ENCODE data around the gene MAU2.

MAU2 gene

DNA sequence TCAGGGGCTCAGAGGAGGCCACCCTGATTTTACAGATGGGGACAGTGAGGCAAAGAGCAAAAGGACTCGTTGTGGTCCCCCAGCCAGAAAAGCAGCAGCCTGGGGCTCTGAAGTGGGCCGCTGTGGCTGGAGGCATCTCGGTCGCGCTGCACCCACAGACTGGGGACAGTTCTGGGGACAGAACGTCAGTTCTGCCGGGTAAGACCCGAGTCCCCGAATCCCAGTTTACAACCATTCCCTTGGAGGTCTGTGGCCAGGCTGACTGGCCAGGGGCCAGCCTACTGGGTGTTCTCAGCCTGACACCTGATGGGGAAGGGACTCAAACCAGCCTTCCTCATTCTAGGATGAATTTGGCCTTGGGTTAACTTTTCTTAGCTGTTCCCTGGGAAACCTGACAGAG is 14.4 kb upstream of the MAU2 start:
- DNase-seq: no peak

DNA sequence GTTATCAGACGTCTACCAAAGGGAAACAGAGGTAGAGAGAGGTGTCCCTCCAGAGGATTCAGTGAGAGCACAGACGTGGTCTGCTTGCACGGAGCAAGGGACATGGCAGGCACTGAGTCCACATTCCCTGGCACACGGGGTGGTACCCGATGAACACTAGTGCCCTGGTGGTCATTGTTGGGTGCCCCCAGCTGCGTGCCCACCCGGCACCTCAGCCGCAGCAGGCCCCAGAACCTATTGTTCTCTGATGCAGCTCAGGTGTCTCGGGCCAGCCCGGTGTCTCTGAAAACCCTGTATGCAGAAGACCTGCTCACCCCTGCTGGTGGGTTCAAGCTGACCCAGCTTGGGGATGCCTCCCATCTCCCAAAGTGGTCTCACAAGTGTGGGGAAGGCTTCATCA is 12.3 kb upstream of the MAU2 start:
- no peak for DNase-seq

DNA sequence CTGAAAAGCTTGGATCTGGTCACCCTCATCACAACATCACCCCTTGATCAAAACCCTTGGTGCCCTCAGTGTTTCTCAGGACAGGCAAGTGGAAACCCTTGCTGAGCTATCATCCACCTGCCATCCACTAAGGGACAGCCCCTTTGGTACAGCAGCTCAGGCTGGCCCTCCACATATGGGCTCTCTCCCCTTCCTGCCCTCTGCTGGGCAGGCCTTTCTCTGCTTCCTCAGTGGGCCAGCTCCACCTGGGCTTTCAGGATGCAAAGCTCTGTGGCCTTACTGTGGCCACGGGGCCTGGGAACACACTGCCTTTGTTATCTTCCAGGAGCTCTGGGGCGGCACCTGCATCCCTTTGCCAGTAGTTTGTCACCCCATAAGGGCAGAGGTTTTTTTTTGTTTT is 5.2 kb upstream of the MAU2 start:
- peak; percentile 39 for DNase-seq

DNA sequence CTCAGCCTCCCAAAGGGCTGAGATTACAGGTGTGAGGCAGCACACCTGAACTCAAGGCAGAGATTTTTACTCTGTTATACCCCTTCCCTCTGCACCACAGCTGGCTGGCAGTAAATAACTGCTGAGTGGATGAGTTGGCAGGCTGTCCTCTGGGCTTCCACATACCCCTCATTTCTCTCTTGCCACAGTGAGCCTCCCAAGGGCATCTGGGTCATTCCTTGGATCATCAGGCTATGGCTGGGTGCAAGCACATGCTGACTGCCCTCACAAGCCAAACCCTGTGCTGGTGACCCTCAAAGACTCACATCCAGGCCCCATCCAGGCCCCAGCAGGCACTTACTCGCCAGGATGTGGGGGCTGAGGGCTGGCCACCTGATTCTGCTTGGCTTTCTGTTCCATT is 4.5 kb upstream of the MAU2 start:
- DNase-seq: no peak

DNA sequence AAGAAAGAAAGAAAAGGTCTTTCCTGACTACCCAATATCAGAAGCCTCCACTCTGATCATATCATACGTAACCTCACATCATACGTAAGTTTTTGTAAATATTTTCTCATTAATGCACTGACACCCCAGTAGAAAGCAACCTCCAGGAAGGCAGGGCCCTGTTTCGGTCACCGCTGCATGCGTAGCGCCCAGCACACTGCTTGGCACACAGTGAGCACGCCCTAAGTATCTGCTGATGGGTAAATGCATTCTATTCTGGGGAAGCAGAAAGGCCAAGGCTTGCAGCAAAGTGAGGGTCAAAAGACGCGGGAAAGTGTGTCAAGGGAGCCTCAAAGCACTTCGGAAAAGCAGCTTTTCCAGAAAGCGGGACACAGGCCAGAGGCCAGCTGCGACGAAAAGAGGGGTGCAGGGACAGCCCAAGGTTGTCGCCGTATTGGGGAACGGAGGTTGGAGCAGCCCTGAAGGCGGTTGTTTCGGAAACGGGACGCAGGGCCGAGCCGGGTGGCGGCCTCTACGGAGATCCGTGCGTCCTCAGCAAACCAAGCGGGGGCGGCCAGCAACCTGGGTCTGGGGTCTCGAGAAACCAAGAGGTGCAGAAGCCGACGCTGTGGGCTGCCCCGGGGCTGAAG is 783 bp upstream of the MAU2 start:
- DNase-seq: peak; percentile 55

DNA sequence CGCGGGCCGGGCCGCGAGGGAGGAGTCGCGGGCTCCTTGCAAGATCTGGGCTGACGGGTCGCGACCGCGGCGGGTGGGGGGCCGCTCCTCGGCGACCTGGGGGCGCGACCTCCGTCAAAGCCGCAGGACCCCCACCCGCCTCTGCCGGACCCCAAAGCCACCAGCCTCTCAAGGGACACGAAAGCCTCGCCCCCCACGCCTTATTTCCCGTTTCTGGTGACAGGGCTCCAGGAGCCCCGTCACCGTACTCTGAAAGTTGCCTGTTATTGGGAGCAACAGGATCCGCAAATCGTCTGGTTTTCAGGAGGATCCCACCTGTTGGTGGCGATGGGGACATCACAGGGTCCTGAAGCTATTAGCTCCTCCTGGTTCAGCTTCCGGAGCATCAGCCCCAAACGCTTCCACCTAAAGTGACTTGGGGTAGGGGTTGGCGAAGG is 530 bp downstream of the MAU2 start:
- peak; percentile 61 for DNase-seq

DNA sequence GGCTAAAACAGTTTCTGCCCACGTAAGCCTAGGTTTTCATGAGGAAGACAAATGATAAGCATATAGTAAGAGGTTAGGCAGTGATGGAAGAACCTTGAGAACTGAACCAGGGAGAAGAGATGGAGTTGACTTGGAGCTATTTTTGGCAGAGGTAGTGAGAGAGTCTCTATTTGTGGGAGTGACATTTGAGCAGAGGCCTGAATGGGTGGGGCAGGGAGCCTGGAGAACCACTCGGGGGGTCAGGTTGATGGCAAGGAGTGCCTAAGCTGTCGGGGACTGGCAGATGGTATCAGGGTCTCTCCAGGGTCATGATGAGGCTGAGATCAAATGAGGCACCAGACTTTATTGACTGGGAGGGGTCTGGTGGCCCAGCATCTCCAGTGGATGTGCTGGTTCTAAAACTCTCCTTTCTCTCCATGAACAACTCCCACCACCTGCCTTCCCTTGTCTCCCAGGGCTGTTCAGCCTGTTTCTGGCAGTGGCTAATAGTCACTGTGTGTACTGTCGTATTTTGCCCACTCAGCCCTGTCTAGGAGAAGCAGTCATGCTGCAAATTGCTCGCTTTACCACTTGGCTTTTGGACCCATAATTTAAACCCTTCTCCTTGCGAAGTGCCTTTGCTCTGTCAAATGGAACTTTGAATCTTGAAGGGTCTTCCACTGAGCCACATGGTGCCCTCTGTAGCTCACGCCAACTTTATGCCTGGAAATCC is 3.6 kb downstream of the MAU2 start:
- DNase-seq: no peak

DNA sequence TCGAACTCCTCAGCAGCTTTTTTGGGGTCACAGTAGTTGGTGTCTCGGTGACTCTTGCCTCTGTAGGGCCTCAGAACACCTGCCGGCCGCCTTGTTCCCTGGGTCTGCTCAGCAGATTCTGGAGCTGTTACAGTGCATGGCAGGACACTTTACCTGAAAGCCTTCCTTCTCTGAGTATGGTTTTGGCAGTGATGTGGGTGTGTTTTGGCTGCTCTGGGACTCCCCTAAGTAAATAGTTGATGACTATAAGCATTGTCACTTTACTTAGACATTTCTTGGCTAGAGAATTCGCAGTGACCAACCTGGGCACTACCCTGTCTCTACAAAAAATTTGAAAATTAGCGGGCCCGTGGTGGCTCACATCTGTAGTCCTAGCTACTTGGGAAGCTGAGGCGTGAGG is 7.0 kb downstream of the MAU2 start:
- no peak for DNase-seq

DNA sequence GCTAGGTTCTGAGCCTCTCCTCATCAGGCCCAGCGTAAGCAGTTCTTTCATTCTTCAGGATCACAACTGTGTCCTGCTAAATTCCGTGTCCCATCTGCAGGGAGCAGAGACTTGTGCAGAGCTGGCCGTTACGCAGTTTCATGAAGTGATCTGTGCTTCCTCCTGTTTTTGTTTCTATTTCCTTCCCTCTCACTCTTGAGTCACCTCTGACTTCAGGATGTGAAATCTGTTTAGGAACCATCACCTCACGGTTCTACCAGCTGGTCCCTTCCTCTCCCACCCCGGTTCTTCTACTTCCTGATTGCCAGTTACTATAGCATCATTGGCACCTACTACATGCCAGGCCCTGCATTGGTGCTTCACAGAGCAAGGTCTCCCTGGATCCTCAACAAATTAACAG is 8.5 kb downstream of the MAU2 start:
- no peak for DNase-seq

DNA sequence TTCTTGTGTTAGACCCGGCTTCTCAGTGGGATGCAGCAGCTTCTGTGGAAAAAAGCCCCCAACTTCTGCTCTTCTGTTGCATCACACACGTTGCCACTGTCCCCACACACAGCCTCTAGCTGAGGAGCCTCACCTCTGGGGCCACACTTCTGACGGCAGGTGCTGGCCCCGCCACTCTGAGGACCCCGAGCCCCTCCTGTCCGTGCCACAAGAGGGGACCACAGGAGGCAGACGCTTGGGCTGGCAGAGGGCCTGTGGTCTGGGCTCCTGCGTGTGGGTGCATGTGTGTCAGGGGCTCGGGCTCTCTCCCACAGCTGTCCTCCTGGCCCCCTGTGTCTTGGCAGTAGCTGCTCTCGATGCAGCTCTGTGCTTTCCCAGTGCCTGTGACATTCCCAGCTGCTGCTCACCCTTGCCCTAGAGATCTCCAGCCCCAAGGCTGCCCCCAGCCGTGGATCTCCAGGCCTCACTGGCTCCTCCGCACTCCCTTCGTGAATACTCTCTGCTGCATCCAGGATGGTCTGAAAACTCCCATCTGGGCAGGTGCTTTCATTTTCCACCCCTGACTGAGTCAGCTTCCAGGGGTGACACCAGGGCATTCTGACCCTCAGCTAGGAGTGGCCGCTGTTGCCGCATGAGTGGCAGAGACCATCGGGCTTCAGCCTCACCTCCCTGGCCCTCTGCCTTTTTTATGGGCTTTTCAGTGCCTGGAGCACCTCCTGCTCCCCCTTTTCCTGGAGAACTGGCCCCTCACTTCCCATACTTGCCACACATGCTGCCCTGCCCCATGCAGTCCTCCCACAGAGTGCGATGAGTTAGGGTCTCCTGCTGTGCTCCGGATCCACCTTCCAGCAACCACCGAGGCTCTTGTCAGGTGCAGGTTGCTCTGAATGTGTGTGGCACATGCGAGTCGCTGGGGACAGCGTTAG is 13.7 kb downstream of the MAU2 start:
- no peak for DNase-seq

DNA sequence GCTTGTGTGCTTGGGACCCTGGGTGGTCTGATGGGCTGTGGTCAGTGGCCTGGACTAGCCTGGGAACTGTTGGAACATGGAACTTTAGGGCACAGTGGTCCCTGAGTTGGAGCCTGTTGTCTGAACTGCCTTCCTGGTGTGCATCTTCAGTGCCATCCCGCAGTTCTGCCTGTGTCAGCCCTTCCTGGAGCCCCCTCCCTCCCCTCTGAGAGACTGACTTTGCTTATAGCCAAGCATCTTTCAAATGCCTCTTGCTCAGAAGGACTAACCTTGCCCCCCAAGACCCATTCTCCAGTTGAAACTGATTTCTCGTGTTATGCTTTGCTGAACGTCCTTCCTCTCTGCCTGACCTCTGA is 14.3 kb downstream of the MAU2 start:
- no peak for DNase-seq

DNA sequence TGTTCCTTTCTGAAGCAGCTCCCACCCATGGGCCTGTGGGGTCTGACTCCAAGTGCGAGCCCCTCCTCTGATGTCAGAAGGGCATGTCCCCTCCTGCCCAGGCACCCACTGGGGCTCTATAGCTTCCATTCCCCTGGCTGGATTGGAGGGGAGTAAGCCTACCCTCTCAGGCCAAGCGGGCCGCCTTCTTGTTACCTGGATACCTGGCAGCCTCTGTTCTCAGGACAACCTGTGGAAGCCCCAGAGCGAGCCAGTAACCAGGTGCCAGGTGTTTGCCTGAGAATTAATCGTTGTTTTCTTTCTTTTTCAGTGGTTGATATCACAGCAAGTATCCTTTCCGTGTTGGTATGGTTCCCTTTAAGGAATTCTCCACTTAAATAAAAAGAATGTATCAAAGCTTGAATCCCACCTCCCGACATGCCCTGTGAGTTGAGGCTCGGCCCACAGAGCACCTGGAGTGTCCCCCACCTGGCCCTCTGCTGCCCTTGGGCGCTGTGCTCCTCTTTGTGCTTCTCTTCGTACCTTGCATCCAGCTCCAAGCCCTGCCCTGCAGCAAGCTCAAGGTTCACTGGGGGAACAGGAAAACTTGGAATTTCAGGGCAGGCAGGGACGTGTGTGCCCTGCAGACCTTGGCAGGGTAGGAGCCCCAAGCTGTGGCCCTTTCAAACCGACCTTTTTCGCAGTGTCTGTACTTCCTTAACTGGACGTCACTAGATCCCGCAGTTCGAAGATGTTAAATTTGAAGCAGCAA is 15.0 kb downstream of the MAU2 start:
- DNase-seq: no peak

DNA sequence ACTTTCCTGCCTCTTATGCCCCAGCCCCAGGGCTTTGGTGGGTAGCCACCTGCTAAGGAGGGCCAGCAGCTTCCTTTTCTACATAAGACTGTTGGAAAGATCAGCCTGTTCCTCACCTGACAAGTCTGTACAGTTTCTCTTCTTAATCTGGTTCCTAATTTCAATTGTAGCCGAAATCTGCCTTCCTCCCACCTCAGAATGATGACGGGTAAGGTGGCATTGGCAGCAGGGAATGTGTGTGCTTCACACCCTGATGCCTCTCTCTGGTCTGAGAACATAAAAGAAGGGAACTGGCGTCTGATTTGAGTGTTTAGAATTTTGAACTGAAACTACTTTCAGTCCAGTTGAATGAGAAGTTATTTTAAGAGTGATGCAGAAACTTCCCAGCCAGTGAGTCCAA is 16.0 kb downstream of the MAU2 start:
- no peak for DNase-seq

DNA sequence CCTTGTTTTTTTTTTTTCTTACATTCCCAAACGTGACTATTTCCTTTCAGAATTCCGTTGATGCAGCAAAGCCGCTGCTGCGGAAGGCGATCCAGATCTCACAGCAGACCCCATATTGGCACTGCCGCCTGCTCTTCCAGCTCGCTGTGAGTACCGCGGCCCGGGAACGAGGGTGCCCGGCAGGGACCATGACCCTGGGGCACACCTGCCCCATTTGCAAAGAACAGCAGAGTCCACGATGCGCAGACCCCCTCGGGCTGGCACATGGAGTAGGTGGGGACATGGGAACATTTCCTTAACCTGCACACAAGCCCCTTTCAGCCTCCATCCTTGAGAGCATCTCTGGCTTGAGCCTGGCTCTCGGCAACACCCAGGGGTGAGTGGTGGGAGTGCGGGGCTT is 16.5 kb downstream of the MAU2 start:
- no peak for DNase-seq

DNA sequence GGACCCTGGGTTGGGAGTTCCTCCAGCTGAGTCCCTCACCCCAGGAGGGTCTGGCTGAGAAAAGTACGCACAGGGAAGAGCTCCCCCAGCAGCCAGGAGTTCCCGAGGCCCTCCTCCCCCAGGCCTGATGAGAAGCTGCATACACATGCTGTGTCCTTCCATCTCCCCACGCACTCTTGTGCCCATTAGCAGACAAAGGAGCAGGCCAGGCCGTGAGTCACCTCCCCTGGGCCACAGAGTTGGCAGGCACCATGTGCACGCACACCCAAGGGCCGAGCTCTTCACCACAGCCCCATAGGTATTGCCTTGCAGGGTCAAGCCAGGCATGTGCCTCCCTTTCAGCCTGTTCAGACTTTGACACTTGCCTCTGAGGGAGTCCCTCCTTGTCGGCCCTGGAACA is 17.5 kb downstream of the MAU2 start:
- no peak for DNase-seq

DNA sequence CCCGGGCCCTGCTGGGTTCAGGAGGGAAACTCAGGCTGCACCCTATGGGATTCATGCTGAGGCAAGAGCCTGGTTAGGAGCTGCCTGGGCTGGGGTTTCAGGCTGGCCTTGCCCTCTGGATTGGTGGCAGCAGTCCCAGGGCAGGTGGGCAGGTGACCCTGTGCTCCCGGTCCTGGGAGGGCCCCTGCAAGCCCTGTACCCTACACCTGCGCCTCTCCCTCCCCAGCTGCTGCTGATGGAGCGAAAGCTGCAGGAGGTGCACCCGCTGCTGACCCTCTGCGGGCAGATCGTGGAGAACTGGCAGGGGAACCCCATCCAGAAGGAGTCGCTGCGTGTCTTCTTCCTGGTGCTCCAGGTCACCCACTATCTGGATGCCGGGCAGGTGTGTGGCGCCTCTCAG is 20.4 kb downstream of the MAU2 start:
- no peak for DNase-seq

DNA sequence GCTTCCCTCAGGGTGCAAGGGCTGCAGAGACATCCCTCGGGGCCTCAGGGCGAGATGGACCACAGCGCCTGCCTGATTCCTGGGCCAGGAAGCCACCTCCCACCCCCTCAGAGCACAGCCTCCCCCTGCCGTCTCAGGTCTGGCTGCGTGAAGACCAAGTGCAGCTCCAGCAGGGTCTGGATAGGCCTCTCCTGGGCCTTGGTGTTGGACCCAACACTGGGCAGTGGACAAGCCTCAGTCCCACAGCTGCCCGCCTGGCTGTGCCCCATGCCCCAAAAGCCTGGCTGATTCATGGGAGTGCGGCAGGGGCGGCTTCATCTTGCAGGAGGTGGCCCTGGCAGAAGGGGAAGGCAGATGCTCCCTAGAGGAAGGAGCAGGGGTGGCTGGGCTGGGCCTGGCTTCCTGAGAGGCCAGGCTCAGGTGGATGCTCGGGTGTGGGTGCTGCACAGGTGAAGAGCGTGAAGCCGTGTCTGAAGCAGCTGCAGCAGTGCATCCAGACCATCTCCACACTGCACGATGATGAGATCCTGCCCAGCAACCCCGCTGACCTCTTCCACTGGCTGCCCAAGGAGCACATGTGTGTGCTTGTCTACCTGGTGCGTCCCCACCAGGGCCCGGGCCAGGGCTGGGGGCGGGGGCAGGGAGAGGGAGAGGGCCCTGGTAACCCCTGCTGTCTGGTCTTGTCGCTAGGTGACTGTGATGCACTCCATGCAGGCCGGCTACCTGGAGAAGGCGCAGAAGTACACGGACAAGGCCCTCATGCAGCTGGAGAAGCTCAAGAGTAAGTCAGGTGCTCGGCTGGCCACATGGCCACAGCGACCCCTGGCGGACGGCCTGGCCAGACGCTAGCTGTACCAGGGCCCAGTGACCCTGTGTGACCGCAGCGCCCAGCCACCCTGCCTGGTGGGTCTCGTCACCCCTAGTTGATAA is 21.7 kb downstream of the MAU2 start:
- DNase-seq: peak; percentile 90

DNA sequence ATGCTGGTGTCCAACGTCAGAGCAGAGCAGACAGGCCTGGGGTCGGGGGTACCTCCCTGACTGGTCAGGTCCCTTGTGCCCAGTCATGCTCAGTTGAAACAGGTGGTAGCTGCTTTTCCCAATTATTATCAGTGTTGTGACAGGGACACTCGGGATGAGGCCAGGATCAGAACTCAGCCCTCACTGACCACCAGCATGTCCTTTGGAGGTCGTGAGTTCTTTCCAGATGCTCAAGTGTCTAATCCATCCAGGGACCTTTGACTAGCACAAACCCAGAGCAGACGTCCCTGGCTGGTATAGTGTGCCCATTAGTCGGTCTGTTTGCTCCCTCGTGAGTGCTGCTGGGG is 22.4 kb downstream of the MAU2 start:
- no peak for DNase-seq

DNA sequence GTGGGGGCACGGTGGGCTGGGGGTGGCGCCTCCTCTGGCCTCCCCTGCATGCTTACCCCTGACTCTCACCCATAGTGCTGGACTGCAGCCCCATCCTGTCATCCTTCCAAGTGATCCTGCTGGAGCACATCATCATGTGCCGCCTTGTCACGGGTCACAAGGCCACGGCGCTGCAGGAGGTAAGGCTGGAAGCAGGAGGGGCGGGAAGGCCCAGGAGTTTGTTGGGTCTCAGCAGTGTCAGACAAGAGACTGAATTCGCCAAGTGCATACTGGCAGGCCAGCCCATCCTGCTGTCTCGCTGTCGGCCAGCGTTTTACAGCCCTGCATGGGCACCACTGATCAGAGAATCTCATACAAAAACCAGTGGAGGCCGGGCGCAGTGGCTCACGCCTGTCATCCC is 23.1 kb downstream of the MAU2 start:
- DNase-seq: no peak

DNA sequence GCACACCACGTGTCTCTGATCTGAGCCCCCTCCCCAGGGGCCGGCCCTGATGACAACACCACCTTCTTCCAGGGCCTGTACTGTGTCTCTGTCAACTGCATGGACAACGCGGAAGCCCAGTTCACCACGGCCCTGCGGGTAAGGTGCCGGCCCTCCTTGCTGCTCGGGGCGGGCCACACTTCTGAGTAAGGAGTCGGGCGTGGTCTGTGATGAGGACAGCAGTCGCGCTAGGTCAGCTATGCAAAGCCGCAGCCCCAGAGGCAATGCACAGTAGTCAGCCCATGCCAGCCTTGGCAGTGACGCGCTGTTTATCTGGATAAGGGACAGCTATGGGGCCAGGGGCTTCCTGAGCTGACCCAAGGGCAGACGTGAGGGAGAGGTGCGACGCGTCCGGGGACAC is 24.6 kb downstream of the MAU2 start:
- DNase-seq: no peak

DNA sequence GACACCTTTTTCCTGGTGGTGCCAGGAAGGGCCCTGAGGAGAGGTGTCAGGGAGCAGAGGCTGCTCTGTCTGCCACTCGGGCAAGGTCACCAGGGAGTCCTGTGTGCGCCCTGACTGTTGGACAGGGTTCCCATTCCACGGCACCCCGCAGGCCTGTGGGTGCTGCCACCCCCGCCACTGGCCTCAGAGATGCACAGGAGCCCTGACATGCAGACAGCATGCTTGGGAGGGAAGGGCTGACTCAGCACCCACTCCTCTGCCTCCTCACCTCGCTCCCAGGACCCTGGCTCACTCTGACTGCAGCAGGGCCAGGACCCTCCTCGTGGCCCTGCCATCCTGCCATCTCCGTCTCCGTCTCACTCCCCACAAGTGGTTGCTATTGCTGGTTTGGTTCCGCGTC is 25.3 kb downstream of the MAU2 start:
- no peak for DNase-seq

DNA sequence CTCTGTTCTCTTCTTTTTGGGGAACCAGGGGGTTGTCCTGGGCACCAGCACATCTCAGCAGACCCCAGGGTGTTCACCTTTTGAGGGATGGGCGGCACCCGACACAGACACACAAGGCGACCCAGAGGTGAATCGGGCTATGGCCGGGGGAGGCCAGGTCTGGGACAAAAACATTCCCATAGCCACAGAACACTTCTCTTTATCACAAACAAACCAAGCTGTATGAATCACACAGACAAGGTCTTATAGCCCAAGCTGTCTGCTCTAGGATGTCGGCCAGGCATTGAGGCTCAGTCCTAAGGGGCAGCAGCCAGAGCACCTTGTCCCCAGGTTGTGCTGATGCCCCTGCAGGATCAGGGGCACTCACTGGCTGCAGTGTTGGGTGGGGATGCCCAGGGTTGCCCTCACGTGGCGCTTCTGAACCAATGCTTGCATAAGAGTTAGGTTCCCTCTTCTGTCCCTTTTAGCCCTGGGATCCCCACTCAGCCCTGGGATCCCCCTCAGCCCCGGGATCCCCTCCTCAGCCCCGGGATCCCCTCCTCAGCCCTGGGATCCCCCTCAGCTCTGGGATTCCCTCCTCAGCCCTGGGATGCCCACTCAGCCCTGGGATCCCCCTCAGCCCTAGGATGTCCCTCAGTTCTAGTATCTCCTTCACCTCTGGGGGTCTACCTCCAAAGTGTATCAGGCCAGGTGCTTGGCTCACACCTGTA is 26.9 kb downstream of the MAU2 start:
- DNase-seq: no peak

All from NCI-H82 (cell line).